Activated CD4-positive, CD25-positive, alpha-beta regulatory T cell (primary cell): ENCODE measurements around the gene RAB11FIP4.

Source experiments
- DNase-seq, 4 experiments: peaks; one replicate each; lab custom pipeline; 2025; lab: John Stamatoyannopoulos, UW

The RAB11FIP4 gene

GRCh38 chr17:31460226-31460721 is 68.8 kb downstream of the RAB11FIP4 start:
- DNase-seq, result no peak

GRCh38 chr17:31461227-31461810 is 69.8 kb downstream of the RAB11FIP4 start:
- no peak for DNase-seq

- DNase-seq, result no peak
These were observed 70.8 kb downstream of the RAB11FIP4 start for GRCh38 chr17:31462261-31462660.

GRCh38 chr17:31466096-31466760 is 74.8 kb downstream of the RAB11FIP4 start:
- no peak for DNase-seq

- no peak for DNase-seq
These were observed 76.2 kb downstream of the RAB11FIP4 start for GRCh38 chr17:31467502-31468256.

- no peak for DNase-seq
These were observed 78.5 kb downstream of the RAB11FIP4 start for GRCh38 chr17:31469959-31470358.

- no peak for DNase-seq
These were observed 79.1 kb downstream of the RAB11FIP4 start for GRCh38 chr17:31470592-31470991.

- no peak for DNase-seq
These were observed 80.7 kb downstream of the RAB11FIP4 start for GRCh38 chr17:31472137-31472536.

- DNase-seq, result no peak
These were observed 84.1 kb downstream of the RAB11FIP4 start for GRCh38 chr17:31475378-31476162.

- no peak for DNase-seq
These were observed 85.3 kb downstream of the RAB11FIP4 start for GRCh38 chr17:31476525-31477416.

- no peak for DNase-seq
These were observed 86.1 kb downstream of the RAB11FIP4 start for GRCh38 chr17:31477417-31478055.

GRCh38 chr17:31479062-31479408 is 87.6 kb downstream of the RAB11FIP4 start:
- no peak for DNase-seq

GRCh38 chr17:31479524-31479923 is 88.0 kb downstream of the RAB11FIP4 start:
- no peak for DNase-seq

GRCh38 chr17:31480067-31480466 is 88.6 kb downstream of the RAB11FIP4 start:
- no peak for DNase-seq

- DNase-seq, result no peak
These were observed 89.7 kb downstream of the RAB11FIP4 start for GRCh38 chr17:31480904-31481782.

GRCh38 chr17:31481783-31482081 is 90.3 kb downstream of the RAB11FIP4 start:
- no peak for DNase-seq

- no peak for DNase-seq
These were observed 93.3 kb downstream of the RAB11FIP4 start for GRCh38 chr17:31484821-31485220.

- no peak for DNase-seq
These were observed 95.0 kb downstream of the RAB11FIP4 start for GRCh38 chr17:31486351-31487062.

- no peak for DNase-seq
These were observed 95.7 kb downstream of the RAB11FIP4 start for GRCh38 chr17:31487063-31487647.
